ENCODE results near the gene C1orf159. TPM values are rescaled to one million over a fixed set of nuclear protein-coding genes. Genes with fewer than 3 reads are reported as not detected.
A peak's percentile ranks its signal among the peaks of the same experiment; 100 is the strongest.

The C1orf159 gene
- polyA plus RNA-seq, 2 of the 4 experiments (the other 2 are of a cell fraction) = 4.0 to 10.2 TPM

DNA sequence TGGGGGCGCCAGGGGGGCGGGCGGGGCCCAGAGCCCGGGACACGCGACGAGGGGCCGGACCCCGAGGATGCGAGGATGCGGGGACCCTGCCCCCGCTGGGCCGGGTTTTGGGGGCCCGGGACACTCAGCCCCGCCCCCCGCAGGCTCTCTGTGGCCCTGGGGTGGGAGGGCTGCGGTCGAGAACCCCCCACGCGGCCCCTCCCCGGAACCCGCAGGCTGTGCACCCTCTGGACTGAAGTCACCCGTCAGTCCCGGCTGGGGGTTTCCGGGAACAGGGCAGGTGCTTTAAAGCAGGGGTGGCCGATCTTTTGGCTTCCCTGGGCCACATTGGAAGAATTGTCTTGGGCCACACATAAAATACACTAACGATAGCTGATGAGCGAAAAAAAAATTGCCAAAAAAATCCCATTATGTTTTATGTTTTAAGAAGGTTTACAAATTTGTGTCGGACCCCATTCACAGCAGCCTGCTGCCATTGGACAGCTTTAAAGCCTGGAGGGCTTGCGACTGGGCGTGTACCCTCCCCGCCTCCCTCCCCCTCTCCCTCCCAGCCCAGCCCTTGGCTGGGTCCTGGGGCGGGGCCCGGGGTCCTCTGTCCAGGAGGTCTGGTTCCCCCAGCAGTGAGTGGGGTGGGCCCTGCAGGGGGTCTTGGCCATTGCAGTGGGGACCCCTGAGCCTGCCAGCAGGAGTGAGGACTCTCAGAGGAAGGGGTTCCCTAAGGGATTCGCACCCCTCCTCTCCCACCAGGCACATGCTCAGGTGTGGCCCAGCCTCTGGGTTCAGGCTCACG is 21.6 kb upstream of the C1orf159 start:
- WGBS (ENCODE audit: missing lambda C conversion rate) = 46% methylated on average over 9 of the region's 36 CpGs
- DNase-seq (ENCODE audit: low read depth in 1 of 2, low spot score in 1 of 2) (no peak), FAIRE-seq (no peak), ATAC-seq (peak in 1 of 2 experiments; percentile 17; a peak in 1 of 6 replicates)
- POLR2A ChIA-PET = no interaction called here
- H3K4me2 ChIP-seq = no peak overlapping the region
- H3K4me1 ChIP-seq = no peaks in the 10 kb centered on the region
- no peak overlapping the region for H3K27ac ChIP-seq
- no peaks in the 10 kb centered on the region for H3K9me3 ChIP-seq
- no peak overlapping the region for H3K4me3 ChIP-seq
- TF ChIP-seq, protein P1, sequence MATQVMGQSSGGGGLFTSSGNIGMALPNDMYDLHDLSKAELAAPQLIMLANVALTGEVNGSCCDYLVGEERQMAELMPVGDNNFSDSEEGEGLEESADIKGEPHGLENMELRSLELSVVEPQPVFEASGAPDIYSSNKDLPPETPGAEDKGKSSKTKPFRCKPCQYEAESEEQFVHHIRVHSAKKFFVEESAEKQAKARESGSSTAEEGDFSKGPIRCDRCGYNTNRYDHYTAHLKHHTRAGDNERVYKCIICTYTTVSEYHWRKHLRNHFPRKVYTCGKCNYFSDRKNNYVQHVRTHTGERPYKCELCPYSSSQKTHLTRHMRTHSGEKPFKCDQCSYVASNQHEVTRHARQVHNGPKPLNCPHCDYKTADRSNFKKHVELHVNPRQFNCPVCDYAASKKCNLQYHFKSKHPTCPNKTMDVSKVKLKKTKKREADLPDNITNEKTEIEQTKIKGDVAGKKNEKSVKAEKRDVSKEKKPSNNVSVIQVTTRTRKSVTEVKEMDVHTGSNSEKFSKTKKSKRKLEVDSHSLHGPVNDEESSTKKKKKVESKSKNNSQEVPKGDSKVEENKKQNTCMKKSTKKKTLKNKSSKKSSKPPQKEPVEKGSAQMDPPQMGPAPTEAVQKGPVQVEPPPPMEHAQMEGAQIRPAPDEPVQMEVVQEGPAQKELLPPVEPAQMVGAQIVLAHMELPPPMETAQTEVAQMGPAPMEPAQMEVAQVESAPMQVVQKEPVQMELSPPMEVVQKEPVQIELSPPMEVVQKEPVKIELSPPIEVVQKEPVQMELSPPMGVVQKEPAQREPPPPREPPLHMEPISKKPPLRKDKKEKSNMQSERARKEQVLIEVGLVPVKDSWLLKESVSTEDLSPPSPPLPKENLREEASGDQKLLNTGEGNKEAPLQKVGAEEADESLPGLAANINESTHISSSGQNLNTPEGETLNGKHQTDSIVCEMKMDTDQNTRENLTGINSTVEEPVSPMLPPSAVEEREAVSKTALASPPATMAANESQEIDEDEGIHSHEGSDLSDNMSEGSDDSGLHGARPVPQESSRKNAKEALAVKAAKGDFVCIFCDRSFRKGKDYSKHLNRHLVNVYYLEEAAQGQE (IDR thresholded peaks at IDR 0.05) = no peak
- TF ChIP-seq HOXA7 (CRISPR knock-in tag; IDR thresholded peaks at IDR 0.05) (no peak), POLR2A (IDR thresholded peaks at IDR 0.05; ENCODE audit: low read length) (no peak), HOXB13 (CRISPR knock-in tag; IDR thresholded peaks at IDR 0.05; ENCODE audit: low read depth) (no peak), SMC3 (IDR thresholded peaks at IDR 0.05) (no peak), SREBF2 (IDR thresholded peaks at IDR 0.05) (no peak)
- TF ChIP-seq, protein P2, sequence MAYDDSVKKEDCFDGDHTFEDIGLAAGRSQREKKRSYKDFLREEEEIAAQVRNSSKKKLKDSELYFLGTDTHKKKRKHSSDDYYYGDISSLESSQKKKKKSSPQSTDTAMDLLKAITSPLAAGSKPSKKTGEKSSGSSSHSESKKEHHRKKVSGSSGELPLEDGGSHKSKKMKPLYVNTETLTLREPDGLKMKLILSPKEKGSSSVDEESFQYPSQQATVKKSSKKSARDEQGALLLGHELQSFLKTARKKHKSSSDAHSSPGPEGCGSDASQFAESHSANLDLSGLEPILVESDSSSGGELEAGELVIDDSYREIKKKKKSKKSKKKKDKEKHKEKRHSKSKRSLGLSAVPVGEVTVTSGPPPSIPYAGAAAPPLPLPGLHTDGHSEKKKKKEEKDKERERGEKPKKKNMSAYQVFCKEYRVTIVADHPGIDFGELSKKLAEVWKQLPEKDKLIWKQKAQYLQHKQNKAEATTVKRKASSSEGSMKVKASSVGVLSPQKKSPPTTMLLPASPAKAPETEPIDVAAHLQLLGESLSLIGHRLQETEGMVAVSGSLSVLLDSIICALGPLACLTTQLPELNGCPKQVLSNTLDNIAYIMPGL (CRISPR knock-in tag; IDR thresholded peaks at IDR 0.05; ENCODE audit: borderline replicate concordance) = no peak
- TF ChIP-seq, protein P3, sequence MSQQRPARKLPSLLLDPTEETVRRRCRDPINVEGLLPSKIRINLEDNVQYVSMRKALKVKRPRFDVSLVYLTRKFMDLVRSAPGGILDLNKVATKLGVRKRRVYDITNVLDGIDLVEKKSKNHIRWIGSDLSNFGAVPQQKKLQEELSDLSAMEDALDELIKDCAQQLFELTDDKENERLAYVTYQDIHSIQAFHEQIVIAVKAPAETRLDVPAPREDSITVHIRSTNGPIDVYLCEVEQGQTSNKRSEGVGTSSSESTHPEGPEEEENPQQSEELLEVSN (IDR thresholded peaks at IDR 0.05; ENCODE audit: borderline replicate concordance, low read depth) = no peak
- CTCF ChIA-PET = interaction anchor here (1.0 to 1.8 kb wide), 2 partner anchors 11 to 15 kb away, joined by 4 to 11 read pairs; no protein-coding TSS in a partner anchor

DNA sequence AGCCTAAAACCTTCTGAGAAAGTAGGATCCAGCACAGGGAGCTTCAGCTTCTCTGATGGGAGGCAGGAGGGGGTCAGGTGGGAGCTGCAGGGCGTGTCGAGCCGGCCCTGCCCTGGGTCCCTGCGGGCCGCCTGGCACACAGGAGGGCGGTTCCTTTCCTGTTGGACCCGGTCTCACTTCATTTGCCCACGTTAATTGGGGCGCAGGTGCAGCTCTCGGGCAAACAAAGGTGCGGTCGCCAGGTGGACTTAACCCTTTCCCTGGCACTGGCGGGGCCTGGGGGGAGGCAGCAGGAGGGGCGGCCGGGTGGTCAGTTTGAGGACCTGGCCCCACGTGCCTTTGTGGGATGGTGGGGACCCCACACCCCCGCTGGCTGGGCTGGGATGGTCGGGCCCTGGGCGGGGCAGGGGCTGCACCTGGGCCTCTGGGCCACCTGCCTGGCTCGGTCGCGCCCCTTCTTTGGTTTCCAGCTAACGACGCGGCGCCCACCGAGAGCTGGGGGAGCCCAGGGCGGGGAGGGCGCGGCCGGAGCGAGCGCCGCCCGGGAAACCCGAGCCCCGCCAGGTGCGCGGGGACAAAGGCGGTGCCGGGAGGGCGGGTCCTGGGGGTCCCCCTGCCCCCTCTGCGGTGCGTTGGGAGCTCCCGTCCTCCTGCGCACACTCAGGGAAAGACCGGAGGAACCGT is 20.8 kb upstream of the C1orf159 start:
- no peak for DNase-seq (ENCODE audit: low read depth in 1 of 2, low spot score in 1 of 2)
- Histone ChIP-seq H3K4me3 (no peak overlapping the region), H3K4me2 (no peak overlapping the region), H3K9me3 (no peaks in the 10 kb centered on the region), H3K4me1 (no peaks in the 10 kb centered on the region), H3K27ac (no peak overlapping the region)
- no peak for TF ChIP-seq ZNF302 (CRISPR knock-in tag; IDR thresholded peaks at IDR 0.05)
- no peak for TF ChIP-seq RCOR1 (IDR thresholded peaks at IDR 0.05; ENCODE audit: low read depth, low read length)
- no peak for TF ChIP-seq NPAS2 (CRISPR knock-in tag; IDR thresholded peaks at IDR 0.05; ENCODE audit: borderline replicate concordance)
- no peak for TF ChIP-seq EHF (CRISPR knock-in tag; IDR thresholded peaks at IDR 0.05)
- no peak for TF ChIP-seq HOXA7 (CRISPR knock-in tag; IDR thresholded peaks at IDR 0.05)
- TF ChIP-seq CEBPB (IDR thresholded peaks at IDR 0.05) = no peak
- TF ChIP-seq PHF8 (IDR thresholded peaks at IDR 0.05; ENCODE audit: borderline replicate concordance, low read depth) = no peak
- no peak for TF ChIP-seq TFCP2L1 (CRISPR knock-in tag; IDR thresholded peaks at IDR 0.05)
- no peak for TF ChIP-seq JUN (IDR thresholded peaks at IDR 0.05)
- no peak for TF ChIP-seq RFX5 (IDR thresholded peaks at IDR 0.05)
- no peak for TF ChIP-seq KDM1A (IDR thresholded peaks at IDR 0.05; ENCODE audit: low read depth)
- TF ChIP-seq SREBF2 (IDR thresholded peaks at IDR 0.05) = no peak
- no peak for TF ChIP-seq CBX8 (IDR thresholded peaks at IDR 0.05)
- no peak; a peak in 2 of 6 replicates for ATAC-seq
- ChIA-PET CTCF (interaction anchor here (1.0 to 1.8 kb wide), 3 partner anchors 11 to 155 kb away, joined by 4 to 11 read pairs (median 4); no protein-coding TSS in a partner anchor), POLR2A (no interaction called here)
- no peak for FAIRE-seq
- 81% methylated on average over 7 of the region's 48 CpGs for WGBS (ENCODE audit: missing lambda C conversion rate)
